ENCODE measurements around the gene RAE1.

DNA sequence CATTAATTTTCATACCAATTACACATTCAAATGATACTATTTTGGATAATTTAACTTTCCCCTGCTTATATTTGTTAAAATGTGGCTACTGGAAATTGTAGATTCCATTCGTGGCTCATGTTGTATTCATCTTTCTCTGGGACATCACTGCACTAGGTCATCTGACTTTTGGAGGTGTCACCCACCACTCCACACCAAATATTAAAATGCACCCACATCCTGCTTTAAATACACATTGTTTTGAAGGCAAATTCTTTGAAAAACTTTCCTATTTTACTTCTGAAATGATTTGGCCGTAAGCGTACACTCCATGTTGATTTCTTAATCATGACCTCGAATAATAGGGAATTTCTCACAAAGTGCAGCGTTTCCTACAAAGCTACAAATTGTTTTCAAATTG lies 31.5 kb downstream of the RAE1 start:
- TF ChIP-seq, protein P1, sequence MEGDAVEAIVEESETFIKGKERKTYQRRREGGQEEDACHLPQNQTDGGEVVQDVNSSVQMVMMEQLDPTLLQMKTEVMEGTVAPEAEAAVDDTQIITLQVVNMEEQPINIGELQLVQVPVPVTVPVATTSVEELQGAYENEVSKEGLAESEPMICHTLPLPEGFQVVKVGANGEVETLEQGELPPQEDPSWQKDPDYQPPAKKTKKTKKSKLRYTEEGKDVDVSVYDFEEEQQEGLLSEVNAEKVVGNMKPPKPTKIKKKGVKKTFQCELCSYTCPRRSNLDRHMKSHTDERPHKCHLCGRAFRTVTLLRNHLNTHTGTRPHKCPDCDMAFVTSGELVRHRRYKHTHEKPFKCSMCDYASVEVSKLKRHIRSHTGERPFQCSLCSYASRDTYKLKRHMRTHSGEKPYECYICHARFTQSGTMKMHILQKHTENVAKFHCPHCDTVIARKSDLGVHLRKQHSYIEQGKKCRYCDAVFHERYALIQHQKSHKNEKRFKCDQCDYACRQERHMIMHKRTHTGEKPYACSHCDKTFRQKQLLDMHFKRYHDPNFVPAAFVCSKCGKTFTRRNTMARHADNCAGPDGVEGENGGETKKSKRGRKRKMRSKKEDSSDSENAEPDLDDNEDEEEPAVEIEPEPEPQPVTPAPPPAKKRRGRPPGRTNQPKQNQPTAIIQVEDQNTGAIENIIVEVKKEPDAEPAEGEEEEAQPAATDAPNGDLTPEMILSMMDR (IDR thresholded peaks at IDR 0.05 in 4 of 5, conservative IDR thresholded peaks at IDR 0.05 in 1 of 5) = no peak
- TF ChIP-seq POLR2A (IDR thresholded peaks at IDR 0.05) = no peak
